PC-3 (cell line): Measurements from ENCODE around the gene BDNF. TPM values are rescaled to one million over a fixed set of nuclear protein-coding genes. Genes with fewer than 3 reads are reported as not detected.
A peak's percentile ranks its signal among the peaks of the same experiment; 100 is the strongest.

Experiments used
- ATAC-seq: fragments of 200-7000 bp; cut with Tn5 transposase; 2 replicates; pipeline ENCODE4 v1.9.1; 2020; ENCODE audit warnings: mild to moderate bottlenecking, moderate library complexity
- BruUV-seq: library from RNA; stranded (reverse); fragments of 400-500 nt; replicated peaks from 2 replicates; lab custom pipeline; 2021; lab: Mats Ljungman, UMichigan
- CTCF ChIA-PET: fragments of 300-600 bp; sonication (Branson Sonifier 250); formaldehyde crosslinking; loops from one replicate; lab custom pipeline; 2022; ENCODE audit warnings: antibody characterized with exemption; lab: Charles Lee
- POLR2A ChIA-PET: fragments of 300-600 bp; sonication (Branson Sonifier 250); formaldehyde crosslinking; loops from one replicate; lab custom pipeline; 2022; ENCODE audit warnings: antibody characterized with exemption; ENCODE audit not compliant: unreplicated experiment; lab: Charles Lee
- DNase-seq: peaks from one replicate; pipeline ENCODE4 v3.0.0-alpha.2; 2015
- H2AFZ ChIP-seq: fragments of 300-600 bp; sonication (generic); 2 replicates; pipeline ENCODE4 v1.6.0; 2016; ENCODE audit warnings: antibody characterized with exemption, low read length
- H3F3A ChIP-seq: fragments of 300-600 bp; sonication (generic); one replicate; pipeline ENCODE4 v1.6.0; 2017; ENCODE audit warnings: antibody characterized with exemption, low read length, control low read depth, mild to moderate bottlenecking; ENCODE audit not compliant: unreplicated experiment
- H3K27ac ChIP-seq: fragments of 300-600 bp; sonication (generic); 2 replicates; pipeline ENCODE4 v1.5.1; 2016; ENCODE audit warnings: mild to moderate bottlenecking, low read length
- H3K27me3 ChIP-seq: fragments of 300-600 bp; sonication (generic); 2 replicates; pipeline ENCODE4 v1.6.1; 2016; ENCODE audit warnings: low read length, mixed read lengths
- H3K36me3 ChIP-seq: fragments of 300-600 bp; sonication (generic); 2 replicates; pipeline ENCODE4 v1.6.1; 2016; ENCODE audit warnings: low read depth, mixed run types, low read length, mixed read lengths
- H3K4me1 ChIP-seq: fragments of 300-600 bp; sonication (generic); 2 replicates; pipeline ENCODE4 v1.5.1; 2016; ENCODE audit warnings: low read length; ENCODE audit not compliant: insufficient read depth
- H3K4me2 ChIP-seq: fragments of 300-600 bp; sonication (generic); 2 replicates; pipeline ENCODE4 v1.6.0; 2016; ENCODE audit warnings: low read length
- H3K4me3 ChIP-seq: fragments of 300-600 bp; sonication (generic); 2 replicates; pipeline ENCODE4 v1.5.1; 2016; ENCODE audit warnings: mild to moderate bottlenecking, low read length, mixed read lengths
- H3K79me2 ChIP-seq: fragments of 300-600 bp; sonication (generic); 2 replicates; pipeline ENCODE4 v1.6.1; 2017; ENCODE audit warnings: low read length, mixed read lengths
- H3K9ac ChIP-seq: fragments of 300-600 bp; sonication (generic); 2 replicates; pipeline ENCODE4 v1.6.0; 2016; ENCODE audit warnings: mild to moderate bottlenecking, low read length
- H3K9me2 ChIP-seq: fragments of 300-600 bp; sonication (generic); replicated peaks from 2 replicates; pipeline ENCODE4 v1.6.1; 2016; ENCODE audit warnings: mixed run types, low read length, mixed read lengths
- H3K9me3 ChIP-seq: fragments of 300-600 bp; sonication (generic); 2 replicates; pipeline ENCODE4 v1.6.1; 2016; ENCODE audit warnings: low read length, mixed read lengths
- H4K20me1 ChIP-seq: fragments of 300-600 bp; sonication (generic); 2 replicates; pipeline ENCODE4 v1.6.1; 2016; ENCODE audit warnings: low read length, mixed read lengths
- CTCF ChIP-seq: fragments of 300-600 bp; sonication (generic); conservative IDR thresholded peaks from 2 replicates; pipeline ENCODE4 v1.5.1; 2017; ENCODE audit warnings: antibody characterized with exemption, low read depth, mild to moderate bottlenecking, low read length
- EZH2 ChIP-seq: fragments of 300-600 bp; sonication (generic); IDR thresholded peaks from one replicate; pipeline ENCODE4 v1.6.1; 2017; ENCODE audit warnings: antibody characterized with exemption, mild to moderate bottlenecking, low read length; ENCODE audit not compliant: unreplicated experiment
- EZH2phosphoT487 ChIP-seq: fragments of 300-600 bp; sonication (generic); IDR thresholded peaks from 2 replicates; pipeline ENCODE4 v1.6.1; 2018; ENCODE audit warnings: mild to moderate bottlenecking, antibody characterized with exemption, low read length, borderline replicate concordance
- intact Hi-C: fragments of 100-400 bp; cut with micrococcal nuclease; formaldehyde crosslinking; loops from 2 replicates; pipeline ENCODE4 v1.9.0; 2023
- total RNA-seq: library from RNA; depleted of rRNA; stranded (reverse); fragments of >200 nt; gene quantifications from 2 replicates; pipeline ENCODE4 v1.2.3, GENCODE V29; 2014

The BDNF gene
- total RNA-seq, 1 experiment from 2014 or later: 3.8 TPM

- H3K4me2 ChIP-seq: peak overlapping the region; percentile 42
- POLR2A ChIA-PET: no interaction called here
- no peak overlapping the region for H3K9ac ChIP-seq
Measured at GRCh38 chr11:27694992-27695391, 5.3 kb downstream of the BDNF start.

DNA sequence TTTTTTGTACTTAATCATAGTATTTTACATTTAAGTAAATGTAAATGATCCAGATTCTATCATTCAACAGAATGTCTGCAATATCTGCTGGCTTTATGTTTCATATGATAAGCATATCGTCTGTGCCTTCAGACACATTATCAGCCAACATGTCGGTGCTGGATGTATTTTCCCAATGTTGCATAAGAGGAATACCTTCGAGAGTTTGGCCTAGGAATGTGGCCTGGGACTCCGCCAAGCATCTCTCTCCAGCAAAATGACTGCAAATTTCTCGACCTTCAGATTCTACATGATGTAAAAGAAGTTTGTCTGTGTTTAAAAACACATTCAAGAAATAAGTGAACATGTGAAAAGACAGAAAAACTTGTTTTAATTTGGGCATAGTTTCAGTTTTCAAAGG, 6.9 kb downstream of the BDNF start:
- no peaks in the 10 kb centered on the region for H4K20me1 ChIP-seq
- H3F3A ChIP-seq: no peaks in the 10 kb centered on the region
- ChIA-PET CTCF (no interaction called here), POLR2A (no interaction called here)
- peaks cover 54% of the 10 kb centered on the region for H3K79me2 ChIP-seq
- no peak overlapping the region for H2AFZ ChIP-seq
- H3K27me3 ChIP-seq: no peaks in the 10 kb centered on the region
- no peak overlapping the region for H3K4me3 ChIP-seq
- no peaks in the 10 kb centered on the region for H3K9me2 ChIP-seq
- DNase-seq (no peak), ATAC-seq (no peak)
- no peaks in the 10 kb centered on the region for H3K36me3 ChIP-seq
- no peak overlapping the region for H3K27ac ChIP-seq
- H3K4me2 ChIP-seq: no peak overlapping the region
- TF ChIP-seq EZH2phosphoT487: no peak
- TF ChIP-seq CTCF: no peak
- TF ChIP-seq EZH2: no peak
- intact Hi-C loops: no loop called here
- no TSS peak for BruUV-seq
- H3K4me1 ChIP-seq: peaks cover 26% of the 10 kb centered on the region
- no peaks in the 10 kb centered on the region for H3K9me3 ChIP-seq
- H3K9ac ChIP-seq: no peak overlapping the region

More at GRCh38 chr11:27694992-27695391, 5.3 kb downstream of the BDNF start:
- peaks cover 26% of the 10 kb centered on the region for H3K4me1 ChIP-seq
- H3K9me3 ChIP-seq: no peaks in the 10 kb centered on the region
- intact Hi-C loops: loop anchor here (5.0 kb wide), 2 partner anchors 1327 to 1587 kb away; no protein-coding TSS in a partner anchor
- peaks cover 67% of the 10 kb centered on the region for H3K79me2 ChIP-seq
- H3K9me2 ChIP-seq: no peaks in the 10 kb centered on the region
- no peaks in the 10 kb centered on the region for H3F3A ChIP-seq
- H3K27ac ChIP-seq: no peak overlapping the region
- TF ChIP-seq CTCF: peak; percentile 78
- no peak for TF ChIP-seq EZH2phosphoT487
- BruUV-seq: no TSS peak
- no peak overlapping the region for H3K4me3 ChIP-seq
- ATAC-seq (no peak), DNase-seq (peak; percentile 69)
- H4K20me1 ChIP-seq: no peaks in the 10 kb centered on the region
- no peaks in the 10 kb centered on the region for H3K36me3 ChIP-seq
- CTCF ChIA-PET: interaction anchor here (0.5 to 0.9 kb wide), 7 partner anchors 81 to 1634 kb away, joined by 3 to 13 read pairs (median 7); no protein-coding TSS in a partner anchor
- no peaks in the 10 kb centered on the region for H3K27me3 ChIP-seq
- H2AFZ ChIP-seq: peak overlapping the region; percentile 33

DNA sequence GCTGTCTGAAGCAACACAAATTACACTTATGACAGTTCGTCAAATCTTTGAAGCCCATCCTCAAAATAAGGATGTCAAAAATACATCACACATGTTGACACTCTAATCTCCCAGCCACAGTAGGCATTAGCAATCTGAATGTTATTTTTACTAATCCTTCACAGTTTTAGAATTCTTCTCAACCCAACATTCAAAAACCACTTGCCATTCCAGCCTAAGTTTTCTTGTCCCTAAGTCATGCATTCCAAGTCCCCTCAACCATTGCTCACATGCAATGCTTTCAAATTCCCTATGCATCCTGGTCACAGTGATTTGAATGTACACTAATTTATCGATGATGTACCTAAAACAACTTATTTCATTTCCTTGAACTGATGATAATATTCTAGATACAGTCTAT, 7.5 kb downstream of the BDNF start:
- ChIA-PET POLR2A (no interaction called here), CTCF (no interaction called here)
- intact Hi-C loops: no loop called here
- Histone ChIP-seq H3K4me3 (no peak overlapping the region), H3F3A (no peaks in the 10 kb centered on the region), H4K20me1 (no peaks in the 10 kb centered on the region), H3K4me2 (no peak overlapping the region), H3K79me2 (peaks cover 48% of the 10 kb centered on the region), H2AFZ (no peak overlapping the region), H3K9me2 (no peaks in the 10 kb centered on the region), H3K27me3 (no peaks in the 10 kb centered on the region), H3K27ac (no peak overlapping the region), H3K36me3 (no peaks in the 10 kb centered on the region), H3K9me3 (no peaks in the 10 kb centered on the region), H3K9ac (no peak overlapping the region), H3K4me1 (peaks cover 23% of the 10 kb centered on the region)
- TF ChIP-seq EZH2phosphoT487 (no peak), CTCF (no peak), EZH2 (no peak)
- no TSS peak for BruUV-seq
- DNase-seq (no peak), ATAC-seq (no peak)
